H1 (cell line): ENCODE results near the gene UBTD1. TPM values are rescaled to one million over a fixed set of nuclear protein-coding genes. Genes with fewer than 3 reads are reported as not detected.

Experiments
- BACH1 ChIP-seq: IDR thresholded peaks from 2 replicates; pipeline ENCODE4 v1.6.1; 2012; ENCODE audit warnings: low read length, improper control_type of control experiment
- BCL11A ChIP-seq, 2 experiments: IDR thresholded peaks; one replicate each; pipeline ENCODE4 v1.6.1; 2011; ENCODE audit warnings: low read depth in 2 of 2, low read length in 2 of 2, mild to moderate bottlenecking in 2 of 2
- EZH2 ChIP-seq: fragments of 200-600 bp; sonication (generic); IDR thresholded peaks from 2 replicates; pipeline ENCODE4 v1.7.1; 2012; ENCODE audit warnings: low read depth, mild to moderate bottlenecking, moderate library complexity, low read length, inconsistent platforms; ENCODE audit not compliant: severe bottlenecking
- KDM5A ChIP-seq: fragments of 200-600 bp; IDR thresholded peaks from 2 replicates; pipeline ENCODE4 v1.7.1; 2012; ENCODE audit warnings: mild to moderate bottlenecking, low read length, inconsistent platforms, mixed read lengths
- SP4 ChIP-seq: IDR thresholded peaks from 2 replicates; pipeline ENCODE4 v1.6.1; 2012; ENCODE audit warnings: low read length, inconsistent platforms
- polyA plus RNA-seq, 7 experiments: library from polyadenylated mRNA; depleted of rRNA in 3 of 7; stranded (reverse) in 5 of 7; unstranded in 2 of 7; fragments of >200 nt in 5 of 7; fragments of 200-250 nt in 2 of 7; gene quantifications; 1 replicate in 5 of 7; 2 replicates in 1 of 7; 4 replicates in 1 of 7; pipeline versions ENCODE4 v1.2.1 to v1.2.3, GENCODE V29; 2011 to 2013; ENCODE audit warnings: missing spikeins in 2 of 7, mixed read lengths in 2 of 7
- total RNA-seq: library from RNA; stranded (reverse); fragmentation: NEBNext Ultra II Directional; extraction: Animal tissue kit (Norgen Biotek cat#: 25700); gene quantifications from 2 replicates; pipeline ENCODE4 v1.2.1, GENCODE V29; 2021
- TF ChIP-seq, protein P1 (sequence below): IDR thresholded peaks from 2 replicates; pipeline ENCODE4 v1.6.1; 2012; ENCODE audit warnings: inconsistent platforms

Gene UBTD1
- total and polyA plus RNA-seq, 2 of the 8 experiments (the other 6 are each of a cell fraction or from before 2014, with no cell fraction given), result 22.3 to 36.2 TPM

DNA sequence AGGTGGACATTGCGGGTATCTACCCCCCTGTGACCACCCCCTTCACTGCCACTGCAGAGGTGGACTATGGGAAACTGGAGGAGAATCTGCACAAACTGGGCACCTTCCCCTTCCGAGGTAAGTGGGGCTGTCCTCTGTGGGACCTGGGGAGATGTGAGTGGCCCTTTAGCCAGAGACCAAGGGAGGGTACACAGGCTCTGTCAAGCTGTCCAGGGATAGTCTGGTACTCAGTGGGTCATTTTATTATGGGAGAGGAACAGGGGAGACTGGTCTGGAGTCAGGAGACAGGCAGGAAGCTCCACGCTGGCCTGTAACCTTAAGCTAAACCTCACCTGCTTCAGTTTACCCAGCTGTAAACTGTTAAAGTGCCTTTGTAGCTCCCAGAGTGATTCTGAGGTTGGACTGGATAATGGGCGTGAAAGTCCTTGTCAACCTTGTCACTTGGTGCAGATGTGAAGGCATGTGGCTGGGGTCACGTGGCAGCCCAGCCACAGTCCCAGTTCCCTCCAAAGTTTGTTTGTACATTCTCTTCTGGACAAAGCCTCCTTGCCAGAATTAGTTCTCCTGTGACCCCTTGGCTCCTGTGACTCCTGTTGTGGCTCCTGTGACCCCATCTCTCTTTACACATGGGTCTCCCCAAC lies 86.2 kb downstream of the UBTD1 start (continued):
- TF ChIP-seq EZH2 (no peak), BACH1 (no peak), KDM5A (no peak), BCL11A (IDR thresholded peaks at IDR 0.05; ENCODE audit: low read depth in 2 of 2, low read length in 2 of 2) (no peak), SP4 (no peak)
- TF ChIP-seq, protein P1, sequence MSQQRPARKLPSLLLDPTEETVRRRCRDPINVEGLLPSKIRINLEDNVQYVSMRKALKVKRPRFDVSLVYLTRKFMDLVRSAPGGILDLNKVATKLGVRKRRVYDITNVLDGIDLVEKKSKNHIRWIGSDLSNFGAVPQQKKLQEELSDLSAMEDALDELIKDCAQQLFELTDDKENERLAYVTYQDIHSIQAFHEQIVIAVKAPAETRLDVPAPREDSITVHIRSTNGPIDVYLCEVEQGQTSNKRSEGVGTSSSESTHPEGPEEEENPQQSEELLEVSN, result no peak
